Activated CD8-positive, alpha-beta memory T cell treated with anti-CD3 and anti-CD28 coated beads, Interleukin-2, amount 50 U/mL, for 24 hours (primary cell): ENCODE measurements around the gene SBF1.
"Not testable (repeated sequence)": the region's sequence is repeated elsewhere in the genome, so short reads cannot be mapped to it uniquely, and the experiment has no call there.

Source experiments
- DNase-seq: peaks from one replicate; pipeline ENCODE4 v3.0.0-alpha.2; 2020; ENCODE audit errors: extremely low read depth

SBF1 gene

DNA sequence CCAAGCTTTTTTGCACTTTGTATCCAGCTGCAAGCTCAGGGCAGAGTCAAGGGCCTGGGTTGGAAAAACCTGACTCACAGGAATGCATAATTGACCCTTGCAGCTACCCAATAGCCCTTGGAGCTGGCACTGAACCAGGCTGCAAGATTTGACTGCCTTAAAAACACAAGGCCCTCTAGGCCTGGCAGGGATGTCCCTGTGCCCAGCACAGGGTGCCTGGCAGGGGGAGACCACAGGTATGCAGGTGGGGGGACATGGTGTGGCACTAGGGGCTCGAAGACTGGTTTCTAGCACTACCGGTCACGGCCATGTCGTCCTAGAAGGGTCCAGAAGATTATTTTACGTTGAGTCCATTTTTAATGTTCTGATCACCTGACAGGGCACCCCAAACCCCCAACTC lies 30.2 kb downstream of the SBF1 start:
- no peak for DNase-seq

DNA sequence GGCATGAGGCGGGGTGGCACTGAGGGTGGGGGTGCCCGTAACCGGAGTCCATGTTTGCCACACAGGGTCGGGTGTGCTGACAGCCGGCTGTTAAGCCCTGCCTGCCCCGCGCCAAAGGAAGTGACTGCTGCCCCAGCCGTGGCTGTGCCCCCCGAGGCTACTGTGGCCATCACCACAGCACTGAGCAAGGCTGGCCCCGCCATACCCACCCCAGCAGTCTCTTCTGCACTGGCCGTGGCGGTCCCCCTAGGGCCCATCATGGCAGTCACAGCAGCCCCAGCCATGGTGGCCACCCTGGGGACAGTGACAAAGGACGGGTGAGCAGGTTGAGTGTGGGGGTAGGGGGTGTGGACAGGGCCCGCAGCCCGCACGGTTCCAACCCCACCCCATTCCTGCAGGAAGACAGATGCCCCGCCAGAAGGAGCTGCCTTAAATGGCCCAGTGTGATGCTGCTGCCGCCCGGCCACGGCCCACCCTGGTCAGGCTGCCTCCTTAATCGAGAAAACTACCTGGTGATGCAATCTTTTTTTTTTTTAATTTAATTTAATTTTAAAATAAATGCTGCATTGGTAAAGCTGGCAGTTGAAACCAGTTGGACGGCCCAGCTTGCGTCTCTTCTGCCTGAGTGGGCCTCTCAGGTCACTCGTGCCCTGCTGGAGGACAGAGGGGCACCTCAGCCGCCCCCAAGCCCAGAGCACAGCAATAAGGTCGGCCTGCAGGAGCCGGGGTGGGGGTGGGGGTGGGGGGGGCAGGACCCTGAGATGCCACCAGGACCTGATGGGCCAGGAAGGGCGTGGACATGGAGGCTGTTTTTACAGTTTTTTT lies 30.8 kb downstream of the SBF1 start:
- no peak for DNase-seq

DNA sequence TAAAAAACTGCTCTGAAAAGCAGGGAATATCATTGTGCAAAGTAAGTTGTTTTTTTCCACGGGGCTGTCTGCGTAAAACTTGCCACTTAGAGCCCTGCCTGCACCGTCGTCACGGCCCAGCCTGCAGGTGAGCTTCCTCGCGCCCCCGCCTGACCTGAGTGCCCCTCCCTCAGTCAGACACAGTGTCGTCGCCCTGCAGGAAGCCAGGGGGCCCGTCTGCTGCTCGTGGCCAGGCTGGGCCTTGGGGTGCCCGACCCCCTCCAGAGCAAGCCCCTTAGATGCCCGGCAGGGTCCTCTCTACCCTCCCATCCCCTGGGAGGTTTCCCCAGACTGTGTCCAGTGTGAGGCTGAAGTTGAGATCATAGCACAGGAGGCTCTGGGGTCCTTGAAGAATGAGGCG lies 31.6 kb downstream of the SBF1 start:
- DNase-seq = no peak

DNA sequence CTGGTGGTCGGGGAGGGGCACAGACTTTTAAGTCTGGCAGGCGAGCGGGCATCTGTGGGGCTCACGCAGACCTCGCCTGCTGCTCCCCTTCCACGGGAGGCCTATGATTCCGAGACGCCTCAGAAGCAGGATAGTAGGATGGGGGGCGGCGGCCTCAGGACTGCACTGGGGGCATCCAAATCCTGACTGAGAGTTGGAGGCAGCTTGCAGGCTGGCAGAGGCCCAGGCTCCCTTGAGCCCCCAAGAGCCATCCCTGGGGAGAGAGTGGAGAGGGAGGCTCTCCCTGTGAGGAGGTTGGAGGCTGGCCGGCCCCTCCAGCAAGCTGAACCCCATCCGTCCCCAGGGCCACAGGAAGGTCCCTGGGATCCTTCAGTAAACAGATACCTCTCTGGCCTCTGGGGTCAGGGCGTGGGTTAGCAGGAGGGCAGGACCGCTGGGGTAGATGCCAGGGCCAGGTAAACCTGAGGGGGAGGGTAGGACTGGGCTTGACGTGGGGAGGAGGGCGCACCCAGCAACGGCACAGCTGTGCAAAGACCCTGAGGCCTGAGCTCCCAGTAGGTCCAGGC lies 33.3 kb downstream of the SBF1 start:
- DNase-seq = no peak

DNA sequence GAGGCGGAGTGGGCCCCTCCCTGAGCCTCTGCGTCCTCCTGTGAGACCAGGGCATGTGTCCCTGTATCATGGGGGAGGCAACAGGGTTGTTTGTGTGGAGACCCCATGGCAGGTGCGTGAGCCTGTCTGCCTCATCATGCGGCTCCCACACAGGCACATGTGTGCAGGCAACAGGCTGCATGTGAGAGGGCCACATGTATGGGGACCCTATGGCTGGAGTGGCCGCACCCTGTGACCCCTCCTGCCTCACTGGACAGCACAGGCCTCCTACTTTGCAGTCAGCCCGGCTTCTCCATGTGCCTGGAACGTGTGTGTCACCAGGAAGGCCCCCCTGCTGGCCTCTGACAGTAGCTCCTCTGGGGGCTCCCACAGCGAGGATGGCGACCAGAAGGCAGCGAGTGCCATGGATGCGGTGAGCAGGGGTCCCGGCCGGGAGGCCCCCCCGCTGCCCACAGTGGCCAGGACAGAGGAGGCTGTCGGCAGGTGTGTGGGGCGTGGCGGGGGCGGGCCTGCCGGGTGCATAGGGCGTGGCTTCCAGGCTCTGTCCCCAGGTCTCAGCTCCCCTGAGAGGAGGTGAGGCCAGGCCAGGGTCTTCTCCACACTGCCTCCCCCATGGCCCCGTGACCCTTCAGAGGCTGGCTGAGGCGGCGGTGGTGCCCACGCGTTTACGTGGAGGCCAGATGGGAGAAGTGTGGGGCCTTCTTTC lies 34.1 kb downstream of the SBF1 start:
- DNase-seq = no peak

DNA sequence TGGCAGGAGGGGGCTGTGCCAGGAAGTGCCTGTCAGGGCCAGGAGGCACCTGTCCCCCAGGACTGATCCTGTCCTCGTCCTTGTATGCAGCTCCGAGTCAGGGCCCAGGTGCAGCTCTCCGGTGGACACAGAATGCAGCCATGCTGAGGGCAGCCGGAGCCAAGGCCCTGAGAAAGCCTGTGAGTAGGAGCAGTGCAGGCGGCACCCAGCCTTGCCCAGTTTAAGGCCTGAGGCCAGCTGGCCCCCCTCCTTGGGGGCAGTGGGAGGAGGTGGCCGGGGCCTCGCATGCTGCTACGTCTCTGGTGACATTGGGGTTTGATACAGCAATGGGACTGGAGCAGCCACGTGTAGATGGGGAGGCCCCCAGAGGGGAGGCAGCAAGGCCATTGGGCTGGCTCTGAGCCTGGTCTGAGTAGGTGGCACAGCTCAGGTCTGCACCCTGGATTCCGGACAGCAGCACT lies 34.9 kb downstream of the SBF1 start:
- DNase-seq = no peak

DNA sequence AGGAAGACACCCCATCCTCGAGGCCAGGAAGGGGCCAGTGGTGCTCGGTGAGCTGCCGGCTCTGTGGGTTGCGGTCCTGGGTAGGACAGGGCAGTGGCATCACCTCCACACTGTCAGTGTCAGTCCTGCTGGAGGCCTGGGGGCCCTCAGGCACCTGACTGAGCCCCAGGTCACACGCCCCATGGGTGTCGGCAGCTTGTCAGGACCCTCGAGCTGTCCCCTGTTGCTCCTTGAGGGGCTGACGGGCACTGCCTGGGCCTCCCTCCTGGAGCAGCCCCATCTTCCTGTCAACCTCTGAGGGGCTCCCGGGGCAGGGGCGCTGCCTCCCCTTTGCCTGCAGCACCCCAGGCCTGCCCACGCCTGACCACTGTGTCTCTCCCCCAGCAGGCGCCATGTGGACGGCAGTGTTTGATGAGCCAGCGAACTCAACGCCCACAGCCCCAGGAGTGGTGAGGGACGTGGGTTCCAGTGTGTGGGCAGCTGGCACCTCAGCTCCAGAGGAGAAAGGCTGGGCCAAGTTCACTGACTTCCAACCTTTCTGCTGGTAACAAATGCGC lies 35.4 kb downstream of the SBF1 start:
- DNase-seq = no peak

DNA sequence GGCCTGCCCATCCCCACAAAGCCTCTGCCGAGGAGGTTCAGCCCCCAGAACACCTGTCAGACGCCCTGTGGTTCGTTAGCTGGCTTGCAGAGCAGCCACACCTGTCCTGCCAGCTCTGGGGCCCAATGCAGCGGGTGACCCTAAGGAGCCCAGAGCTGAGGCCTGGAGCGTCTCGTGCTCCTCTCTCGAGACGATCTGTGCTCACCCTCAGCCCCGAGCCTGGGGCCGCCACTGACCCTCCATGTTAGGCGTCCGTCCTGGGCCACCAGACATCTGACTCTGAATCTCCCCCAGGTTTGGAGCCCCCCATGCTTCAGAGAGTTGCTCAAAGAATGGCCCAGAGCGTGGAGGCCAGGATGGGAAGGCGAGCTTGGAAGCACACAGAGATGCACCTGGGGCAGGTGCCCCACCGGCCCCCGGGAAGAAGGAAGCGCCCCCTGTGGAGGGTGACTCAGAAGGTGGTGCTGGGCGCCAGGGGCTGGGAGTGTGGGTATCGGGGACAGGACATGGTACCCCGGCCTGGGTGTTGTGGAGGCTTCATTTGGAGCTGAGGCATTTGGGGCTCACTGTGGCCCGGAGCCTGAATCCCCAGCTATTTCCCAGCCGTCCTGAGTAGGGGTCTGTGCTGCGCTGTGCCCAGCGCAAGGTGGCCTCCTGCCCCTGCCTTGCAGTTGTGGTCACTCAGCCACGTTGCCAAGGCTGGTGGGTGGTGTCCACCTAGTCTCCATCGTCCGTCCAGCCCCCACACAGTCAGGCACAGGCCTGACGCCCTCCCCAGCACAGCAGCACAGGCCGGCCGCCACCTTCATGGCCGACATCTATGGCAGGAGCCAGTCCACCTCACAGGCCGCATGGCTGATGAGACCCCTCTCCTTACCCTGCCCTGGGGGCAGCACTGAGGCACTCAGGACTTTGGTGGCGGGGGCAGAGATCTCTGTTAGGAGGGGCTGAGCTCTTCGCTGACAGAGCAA lies 36.2 kb downstream of the SBF1 start:
- no peak for DNase-seq

DNA sequence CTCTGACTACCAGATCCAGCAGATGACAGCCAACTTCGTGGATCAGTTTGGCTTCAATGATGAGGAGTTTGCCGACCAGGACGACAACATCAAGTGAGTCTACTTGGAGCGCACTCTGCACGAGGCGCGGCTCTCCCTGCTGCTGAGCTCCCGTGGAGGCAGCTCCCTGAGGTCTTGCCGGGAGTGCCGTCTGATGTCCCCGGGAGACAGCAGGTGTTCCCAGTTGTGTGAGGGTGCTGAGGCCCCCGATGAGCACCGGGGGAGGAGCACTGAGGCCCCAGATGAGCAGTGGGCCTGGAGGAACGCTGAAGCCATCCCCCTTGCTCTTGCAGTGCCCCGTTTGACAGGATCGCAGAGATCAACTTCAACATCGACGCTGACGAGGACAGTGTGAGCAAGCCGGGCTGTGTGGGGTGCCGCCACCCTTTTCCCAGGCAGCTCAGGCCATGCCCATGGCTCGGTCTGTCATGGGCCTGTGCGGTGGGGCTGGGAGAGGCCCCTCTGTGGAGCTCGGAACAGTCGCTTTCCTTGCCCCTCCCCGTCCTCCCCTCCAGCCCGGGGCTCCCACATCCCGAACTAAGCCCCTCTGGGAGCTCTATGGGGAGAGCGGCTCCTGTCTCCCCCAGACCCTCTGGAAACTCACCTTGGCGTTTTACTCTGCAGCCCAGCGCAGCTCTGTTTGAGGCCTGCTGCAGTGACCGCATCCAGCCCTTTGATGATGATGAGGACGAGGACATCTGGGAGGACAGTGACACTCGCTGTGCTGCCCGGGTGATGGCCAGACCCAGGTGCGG lies 37.1 kb downstream of the SBF1 start:
- DNase-seq = no peak

DNA sequence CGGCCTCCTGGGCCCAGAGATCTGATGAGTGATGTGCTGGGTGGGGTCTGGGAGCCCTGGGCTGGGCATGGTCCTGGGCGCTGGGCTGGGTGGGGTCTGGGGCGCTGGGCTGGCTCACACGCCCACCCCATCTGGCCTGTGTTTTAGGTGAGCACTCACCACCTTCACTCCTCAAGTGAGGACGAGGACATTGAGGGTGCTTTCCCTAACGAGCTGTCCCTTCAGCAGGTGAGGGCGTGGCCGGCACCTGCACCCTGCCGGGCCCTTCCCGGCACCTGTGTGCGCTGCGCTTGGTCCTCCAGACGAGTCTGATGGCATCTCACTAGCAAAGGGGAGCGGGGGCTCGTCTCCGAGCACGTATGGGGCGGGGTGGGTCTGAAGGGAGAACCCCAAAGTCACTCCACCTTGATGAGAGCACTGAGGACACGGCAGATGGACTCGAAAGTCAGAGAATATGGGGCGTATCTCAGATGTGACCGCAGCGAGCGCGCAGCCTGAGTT lies 37.9 kb downstream of the SBF1 start:
- DNase-seq = no peak

DNA sequence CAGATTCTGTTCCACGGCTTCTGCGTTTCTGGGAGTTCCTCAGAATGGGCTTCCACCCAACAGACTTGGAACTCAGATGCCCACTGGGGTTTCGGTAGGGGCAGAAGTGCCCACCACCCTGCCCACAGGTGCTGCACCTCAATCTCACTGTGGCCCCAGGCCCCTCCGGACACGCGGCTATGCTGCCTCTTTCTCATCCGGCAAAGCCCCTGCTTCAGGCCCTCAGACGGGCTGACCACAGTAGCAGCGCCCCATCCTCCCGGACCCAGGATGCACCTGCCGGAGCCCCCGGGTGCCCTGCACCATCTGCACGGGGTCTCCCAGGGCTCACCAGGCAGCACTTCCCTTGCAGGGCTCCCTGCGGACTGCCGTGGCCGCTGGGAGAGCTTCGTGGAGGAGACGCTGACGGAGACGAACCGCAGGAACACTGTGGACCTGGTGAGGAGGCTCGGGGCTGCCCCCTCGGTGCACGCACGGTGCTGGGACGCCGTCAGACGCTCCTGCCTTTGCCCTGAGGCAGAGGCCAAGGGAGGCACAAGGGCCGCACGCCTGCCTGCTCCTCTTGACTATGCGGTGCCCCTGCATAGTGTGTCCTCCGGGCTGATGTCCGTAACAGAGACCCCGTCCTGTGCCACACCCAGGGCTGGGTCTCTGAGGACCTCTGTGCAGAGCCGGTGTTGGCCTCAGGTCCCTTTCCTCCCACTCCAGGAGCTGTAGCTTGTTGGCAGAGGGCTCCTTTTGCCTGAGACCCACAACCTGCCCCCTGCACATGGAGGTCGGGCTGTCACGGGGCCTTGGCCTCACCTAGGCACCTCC lies 38.6 kb downstream of the SBF1 start:
- DNase-seq = no peak

DNA sequence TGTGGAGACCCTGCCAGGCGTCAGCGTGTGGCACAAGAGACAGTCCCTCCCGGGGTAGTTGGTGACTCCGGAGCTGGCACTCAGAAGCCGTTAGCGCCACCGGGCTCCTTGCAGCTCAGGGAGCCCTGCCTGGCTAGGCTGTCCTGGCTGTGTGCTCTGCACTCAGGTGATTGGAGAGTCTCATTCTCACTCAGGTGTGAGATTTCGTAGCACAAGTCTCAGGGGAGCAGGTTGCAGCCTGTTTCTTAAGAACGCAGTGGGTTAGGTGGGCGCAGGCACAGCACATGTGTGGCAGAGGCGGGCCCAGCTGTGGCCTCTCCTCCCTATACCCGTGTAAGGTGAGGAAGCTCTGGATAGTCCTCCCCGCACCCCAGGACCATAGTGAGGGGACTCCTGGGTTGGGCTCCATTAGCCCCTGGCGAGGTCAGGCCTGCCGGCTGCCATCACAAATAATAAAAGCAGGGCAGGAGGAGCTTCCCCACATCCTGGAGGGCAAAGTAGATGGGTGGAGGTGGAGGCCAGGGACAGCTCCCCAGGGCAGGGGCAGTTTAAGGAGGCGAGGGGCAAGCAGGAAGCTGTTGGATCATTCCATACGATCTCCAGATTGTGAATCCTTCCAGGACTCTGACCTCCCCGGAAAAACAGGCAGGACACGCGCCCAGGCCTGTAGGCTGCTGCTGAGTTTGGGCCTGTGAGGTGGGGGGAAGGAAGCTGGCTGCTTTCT lies 39.4 kb downstream of the SBF1 start:
- no peak for DNase-seq

DNA sequence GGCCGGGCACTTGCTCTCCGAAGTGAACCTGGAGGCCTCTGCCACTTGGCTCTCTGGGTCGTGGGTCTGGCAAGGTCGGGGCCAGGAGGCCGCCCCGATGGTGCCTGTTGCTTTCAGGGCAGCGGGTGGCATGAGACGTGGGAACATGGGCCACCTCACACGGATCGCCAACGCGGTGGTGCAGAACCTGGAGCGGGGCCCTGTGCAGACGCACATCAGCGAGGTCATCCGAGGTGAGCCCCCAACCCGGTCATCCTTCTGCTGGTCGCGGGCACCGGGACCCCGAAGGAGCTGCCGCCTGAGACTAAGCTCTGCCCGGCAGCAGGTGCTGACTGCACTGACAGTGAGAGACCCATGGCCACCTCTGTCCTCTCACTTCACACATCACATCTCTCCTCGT lies 40.0 kb downstream of the SBF1 start:
- no peak for DNase-seq

DNA sequence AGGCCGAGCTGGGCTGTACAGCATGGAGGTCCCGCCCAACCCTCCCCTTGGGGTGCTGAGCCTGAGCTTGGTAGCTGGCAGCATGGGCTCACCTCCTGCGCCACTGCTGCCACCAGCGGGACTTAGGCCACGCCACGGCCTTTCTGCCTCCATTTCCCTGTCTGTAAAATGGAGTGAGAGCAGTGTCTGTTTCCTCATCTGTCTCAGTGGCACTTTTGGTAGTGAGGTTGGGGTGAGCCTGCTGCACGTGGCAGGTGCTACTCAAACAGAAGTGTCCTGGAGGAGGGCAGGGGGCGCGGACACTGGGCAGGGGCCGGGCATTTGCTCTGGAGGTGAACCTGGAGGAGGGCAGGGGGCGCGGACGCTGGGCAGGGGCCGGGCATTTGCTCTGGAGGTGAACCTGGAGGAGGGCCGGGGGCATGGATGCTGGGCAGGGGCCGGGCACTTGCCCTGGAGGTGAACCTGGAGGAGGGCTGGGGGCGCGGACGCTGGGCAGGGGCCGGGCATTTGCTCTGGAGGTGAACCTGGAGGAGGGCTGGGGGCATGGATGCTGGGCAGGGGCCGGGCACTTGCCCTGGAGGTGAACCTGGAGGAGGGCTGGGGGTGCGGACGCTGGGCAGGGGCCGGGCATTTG lies 41.8 kb downstream of the SBF1 start:
- DNase-seq = not testable (repeated sequence)

DNA sequence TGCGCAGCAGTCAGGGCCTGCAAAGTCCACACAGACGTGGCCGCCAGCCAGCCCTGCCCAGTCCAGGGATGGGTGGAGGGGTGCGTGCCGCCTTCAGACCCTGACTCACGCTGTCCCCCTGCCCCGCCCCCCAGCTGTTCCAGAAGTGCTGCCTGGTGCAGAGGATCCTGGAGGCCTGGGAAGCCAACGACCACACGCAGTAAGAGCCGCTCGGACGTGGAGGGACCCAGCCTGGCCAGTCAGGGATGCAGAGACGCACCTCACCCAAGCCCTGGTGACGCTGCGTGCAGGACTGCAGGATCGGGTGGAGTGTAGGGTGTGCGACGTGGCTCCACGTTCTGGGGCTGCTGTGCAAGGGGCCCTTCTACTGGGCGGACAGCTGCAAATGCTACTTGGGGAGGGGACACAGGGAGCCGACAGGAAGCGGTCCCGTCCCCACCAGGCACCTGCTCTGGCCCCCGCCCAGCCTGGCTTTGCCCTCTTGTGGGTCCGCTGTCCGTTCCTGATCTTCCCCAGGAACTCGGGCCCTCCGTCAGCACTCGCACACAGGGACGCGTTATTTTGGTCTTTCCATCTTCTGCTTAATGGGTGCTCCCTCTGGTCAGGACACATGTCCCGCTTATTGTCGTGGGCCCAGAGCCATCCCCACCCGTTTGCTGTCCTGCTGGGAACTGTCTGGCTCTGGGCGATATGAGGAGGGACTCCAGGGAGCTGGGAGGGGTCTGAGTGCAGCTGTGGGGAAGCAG lies 42.5 kb downstream of the SBF1 start:
- DNase-seq = no peak

DNA sequence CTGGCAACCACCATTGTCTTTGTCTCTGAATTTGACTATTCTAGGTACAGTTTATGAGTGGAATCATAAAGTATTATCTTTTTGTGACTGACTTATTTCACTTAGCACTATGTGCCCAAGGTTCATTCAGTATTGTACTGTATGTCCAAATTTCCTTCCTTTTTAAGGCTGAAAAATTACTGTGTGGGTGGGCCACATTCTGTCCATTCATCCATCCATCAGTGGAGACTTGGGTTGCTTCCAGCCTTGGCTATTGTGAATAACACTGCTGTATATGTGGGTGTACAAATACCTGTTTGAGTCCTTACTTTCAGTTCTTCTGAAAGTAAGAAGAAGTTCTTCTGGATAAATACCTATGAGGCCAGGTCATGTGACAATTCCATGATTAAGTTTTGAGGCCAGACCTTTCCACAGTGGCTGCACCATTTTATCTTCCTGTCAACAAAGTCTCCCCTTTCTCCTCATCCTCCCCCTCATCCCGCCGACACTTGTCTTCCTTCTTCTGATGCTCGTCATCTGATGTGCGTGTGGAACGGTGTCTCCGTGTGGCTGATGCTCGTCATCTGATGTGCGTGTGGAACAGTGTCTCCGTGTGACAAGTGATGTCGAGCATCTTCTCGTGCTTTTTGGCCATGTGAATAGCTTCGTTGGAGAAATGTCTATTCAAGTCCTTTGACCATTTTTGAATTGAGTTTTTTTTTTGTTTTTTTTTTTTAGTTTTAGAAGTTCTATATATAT lies 49.5 kb downstream of the SBF1 start:
- DNase-seq = no peak

DNA sequence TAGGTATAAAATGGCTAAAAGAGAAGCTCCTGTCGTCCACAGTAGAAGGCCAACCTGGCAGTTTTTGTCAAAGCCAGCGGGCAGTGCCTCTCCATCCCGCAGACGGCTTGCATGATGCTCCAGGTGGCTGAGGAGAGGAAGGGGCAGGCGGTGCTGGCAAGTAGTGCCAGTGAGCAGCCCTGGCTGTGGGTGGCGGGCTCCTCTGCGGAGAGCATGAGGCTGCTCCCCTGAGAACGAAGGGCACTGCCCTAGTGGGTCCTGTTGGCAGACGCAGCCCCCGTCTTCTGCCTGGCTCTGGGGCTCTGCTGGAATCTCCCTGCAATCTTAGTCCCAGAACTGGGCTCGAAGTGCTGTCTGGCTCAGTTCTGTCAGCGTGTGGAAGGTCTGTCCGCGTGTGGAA lies 50.9 kb downstream of the SBF1 start:
- no peak for DNase-seq
